ENCODE measurements around the gene VAV2.

VAV2 gene

GRCh38 chr9:133849110-133849670 lies 142.9 kb downstream of the VAV2 start:
- TF ChIP-seq CTCF (IDR thresholded peaks at IDR 0.05; ENCODE audit: borderline replicate concordance, control extremely low read depth, extremely low read depth, insufficient read depth, missing control alignments), result no peak
- in situ Hi-C loops (cut with MboI; ENCODE audit: low sequenced_read_pairs, unreplicated experiment), result no loop called here
- DNase-seq (ENCODE audit: low spot score), result no peak

- in situ Hi-C loops (cut with MboI; ENCODE audit: low sequenced_read_pairs, unreplicated experiment), result no loop called here
- no peak for TF ChIP-seq CTCF (IDR thresholded peaks at IDR 0.05; ENCODE audit: borderline replicate concordance, control extremely low read depth, extremely low read depth, insufficient read depth, missing control alignments)
- DNase-seq (ENCODE audit: low spot score), result no peak
These were observed 143.5 kb downstream of the VAV2 start for GRCh38 chr9:133848471-133849109.

- TF ChIP-seq CTCF (IDR thresholded peaks at IDR 0.05; ENCODE audit: borderline replicate concordance, control extremely low read depth, extremely low read depth, insufficient read depth, missing control alignments), result no peak
- in situ Hi-C loops (cut with MboI; ENCODE audit: low sequenced_read_pairs, unreplicated experiment), result no loop called here
- DNase-seq (ENCODE audit: low spot score), result no peak
These were observed 145.5 kb downstream of the VAV2 start for GRCh38 chr9:133846483-133847090.

- in situ Hi-C loops (cut with MboI; ENCODE audit: low sequenced_read_pairs, unreplicated experiment), result no loop called here
- TF ChIP-seq CTCF (IDR thresholded peaks at IDR 0.05; ENCODE audit: borderline replicate concordance, control extremely low read depth, extremely low read depth, insufficient read depth, missing control alignments), result no peak
- DNase-seq (ENCODE audit: low spot score), result no peak
These were observed 146.7 kb downstream of the VAV2 start for GRCh38 chr9:133845440-133845839.

GRCh38 chr9:133844881-133845410 lies 147.2 kb downstream of the VAV2 start:
- in situ Hi-C loops (cut with MboI; ENCODE audit: low sequenced_read_pairs, unreplicated experiment), result no loop called here
- no peak for DNase-seq (ENCODE audit: low spot score)
- no peak for TF ChIP-seq CTCF (IDR thresholded peaks at IDR 0.05; ENCODE audit: borderline replicate concordance, control extremely low read depth, extremely low read depth, insufficient read depth, missing control alignments)

- in situ Hi-C loops (cut with MboI; ENCODE audit: low sequenced_read_pairs, unreplicated experiment), result no loop called here
- TF ChIP-seq CTCF (IDR thresholded peaks at IDR 0.05; ENCODE audit: borderline replicate concordance, control extremely low read depth, extremely low read depth, insufficient read depth, missing control alignments), result no peak
- DNase-seq (ENCODE audit: low spot score), result no peak
These were observed 147.7 kb downstream of the VAV2 start for GRCh38 chr9:133844398-133844784.

All from GM13976 (cell line).